CD4-positive, alpha-beta T cell treated with Interleukin-6 for 4 hours (primary cell): Measurements from ENCODE around the gene VAV2.
A peak's percentile ranks its signal among the peaks of the same experiment; 100 is the strongest.
"Not testable (repeated sequence)": the region's sequence is repeated elsewhere in the genome, so short reads cannot be mapped to it uniquely, and the experiment has no call there.

ENCODE experiments used
- DNase-seq: peaks from one replicate; pipeline ENCODE4 v3.0.0-alpha.2; 2020; ENCODE audit warnings: mixed read lengths

VAV2 gene

DNA sequence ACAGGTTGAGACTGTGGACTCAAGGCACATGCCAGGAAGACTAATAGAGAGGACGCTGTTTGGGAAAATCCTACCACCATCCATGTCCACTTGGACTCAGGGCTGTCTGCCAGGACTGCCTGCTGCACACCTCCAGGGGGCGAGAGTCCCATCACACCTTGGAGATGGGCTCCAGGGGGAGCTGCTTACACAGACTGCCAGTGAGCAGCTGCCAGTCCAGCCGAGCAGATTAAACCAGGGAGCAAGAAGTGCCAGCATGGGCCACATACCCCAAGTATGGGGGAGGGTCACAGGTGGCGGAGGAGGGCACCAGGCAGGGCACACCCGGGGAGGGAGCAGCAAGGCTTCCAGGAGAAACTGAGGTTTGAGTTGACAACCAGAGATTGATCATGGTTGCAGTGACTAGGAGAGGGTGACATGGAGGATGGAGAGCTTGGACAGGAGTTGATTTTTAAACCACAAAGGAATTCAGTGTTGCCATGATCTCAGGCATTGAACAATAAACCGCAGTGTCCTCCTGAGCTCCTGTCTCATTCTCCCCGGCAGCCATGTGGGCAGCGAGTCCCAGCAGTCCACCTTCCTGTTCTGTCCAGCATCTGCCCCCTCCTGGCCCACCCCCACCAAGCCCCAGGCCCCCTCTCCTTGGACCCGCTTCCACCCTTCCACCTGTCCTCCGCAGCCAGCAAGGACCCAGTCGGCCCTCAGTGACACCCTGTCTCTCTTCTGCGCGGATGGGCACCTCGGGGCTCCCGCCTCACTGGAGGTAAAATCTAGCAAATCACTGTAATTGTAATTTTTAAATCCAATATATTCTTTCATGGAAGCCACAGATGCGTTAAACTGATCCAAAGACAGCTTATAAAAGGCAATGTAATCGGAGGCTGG, 3.1 kb upstream of the VAV2 start:
- DNase-seq = no peak

DNA sequence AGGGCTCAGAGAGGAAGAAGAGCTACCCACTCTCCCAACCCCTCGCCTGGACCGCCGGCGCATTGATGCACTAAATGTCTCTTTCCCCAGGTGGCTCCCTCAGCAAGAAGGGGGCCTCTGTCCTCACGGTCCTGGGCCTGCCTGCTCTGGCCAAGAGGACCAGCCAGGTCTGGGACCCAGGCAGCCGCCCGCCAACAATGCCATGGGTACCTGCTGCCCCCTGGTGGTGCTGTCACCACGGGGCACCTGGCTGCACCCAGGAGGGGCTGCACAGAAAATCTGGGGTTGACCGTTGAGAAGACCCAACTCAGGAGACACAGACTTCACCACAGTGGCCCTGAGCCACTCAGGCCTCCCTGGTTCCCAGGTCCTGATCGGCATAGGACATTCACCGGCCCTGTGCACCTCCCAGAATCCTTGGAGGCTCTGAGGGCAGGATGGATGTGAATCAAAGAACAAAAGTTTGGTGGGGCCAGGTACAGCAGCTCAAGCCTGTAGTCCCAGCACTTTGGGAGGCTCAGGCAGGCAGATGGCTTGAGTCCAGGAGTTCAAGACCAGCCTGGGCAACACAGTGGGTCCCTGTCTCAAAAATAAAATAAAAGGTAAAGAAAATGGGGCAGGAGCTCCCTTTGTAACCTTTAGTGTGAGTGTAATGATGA, 2.4 kb upstream of the VAV2 start:
- DNase-seq = peak; percentile 83

DNA sequence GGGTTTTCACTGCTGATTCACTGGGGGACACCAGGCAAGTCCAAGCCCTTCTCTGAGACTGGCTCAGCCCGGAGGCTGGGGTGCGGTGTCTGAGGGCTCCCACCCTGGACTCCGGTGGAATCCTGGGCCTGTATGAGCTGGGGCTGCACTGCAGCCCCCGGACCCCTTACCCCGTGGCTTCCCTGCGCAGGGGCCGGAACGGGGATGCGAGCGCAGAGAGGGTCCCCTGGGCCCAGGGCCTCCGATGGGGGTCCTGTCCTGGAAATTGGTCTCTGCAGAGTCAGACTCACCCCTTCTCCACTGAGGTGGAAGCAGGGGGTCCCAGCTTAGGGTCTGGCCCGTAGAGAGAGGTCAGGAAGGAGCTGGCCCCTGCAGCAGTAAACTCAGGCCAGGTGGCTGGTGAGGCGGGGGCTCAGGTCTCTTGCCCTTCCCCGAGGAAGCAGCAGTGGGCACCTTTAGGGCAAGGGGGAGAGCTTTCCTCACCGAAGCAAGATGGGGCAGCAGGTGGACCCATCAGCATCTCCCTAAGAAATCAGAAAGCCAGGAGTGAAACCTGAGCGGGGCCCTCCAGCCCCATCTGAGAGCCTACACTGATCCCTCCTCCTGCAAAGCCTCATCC, 1.6 kb upstream of the VAV2 start:
- no peak for DNase-seq

DNA sequence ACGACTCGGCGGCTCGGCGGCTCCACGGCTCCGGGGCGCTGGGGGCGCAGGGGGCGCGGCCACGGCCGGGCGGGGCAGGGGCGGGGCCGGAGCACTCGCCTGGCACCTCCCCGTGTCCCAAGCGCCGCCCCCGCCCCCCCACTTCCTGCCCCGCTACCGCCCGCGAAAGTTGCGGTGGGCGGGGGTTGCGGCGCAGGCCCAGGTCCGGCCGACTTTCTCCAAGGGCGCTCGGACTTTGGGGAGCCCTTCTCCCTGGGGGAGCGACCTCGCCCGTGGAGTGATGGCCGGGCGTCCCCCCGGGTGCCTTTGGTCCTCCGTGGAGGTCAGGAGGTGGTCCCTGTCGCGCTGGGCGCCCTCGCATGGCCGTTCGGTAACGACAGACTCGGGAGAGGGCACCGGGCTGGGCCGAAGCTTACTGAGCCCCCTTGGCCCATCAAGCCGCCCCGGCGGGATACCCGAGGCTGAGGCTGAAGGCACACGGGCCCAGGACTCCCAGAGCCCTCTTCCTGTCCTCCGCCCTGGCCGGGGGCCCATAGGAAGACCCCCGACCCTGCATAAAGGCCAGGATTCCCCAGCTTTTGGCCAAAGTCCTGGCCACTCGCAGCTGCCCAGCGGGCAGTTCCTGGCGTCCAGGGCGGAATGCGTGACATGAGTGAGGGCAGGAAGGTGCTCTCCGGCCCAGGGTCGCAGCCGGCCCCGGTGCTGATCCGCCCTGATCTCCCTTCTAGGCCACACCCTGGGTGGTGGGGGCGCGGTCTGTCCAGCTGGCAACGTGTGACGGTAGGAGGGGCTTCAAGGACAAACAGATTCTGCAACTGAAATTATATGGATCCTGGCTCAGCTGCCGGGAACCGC, 883 bp upstream of the VAV2 start:
- peak; percentile 87 for DNase-seq

DNA sequence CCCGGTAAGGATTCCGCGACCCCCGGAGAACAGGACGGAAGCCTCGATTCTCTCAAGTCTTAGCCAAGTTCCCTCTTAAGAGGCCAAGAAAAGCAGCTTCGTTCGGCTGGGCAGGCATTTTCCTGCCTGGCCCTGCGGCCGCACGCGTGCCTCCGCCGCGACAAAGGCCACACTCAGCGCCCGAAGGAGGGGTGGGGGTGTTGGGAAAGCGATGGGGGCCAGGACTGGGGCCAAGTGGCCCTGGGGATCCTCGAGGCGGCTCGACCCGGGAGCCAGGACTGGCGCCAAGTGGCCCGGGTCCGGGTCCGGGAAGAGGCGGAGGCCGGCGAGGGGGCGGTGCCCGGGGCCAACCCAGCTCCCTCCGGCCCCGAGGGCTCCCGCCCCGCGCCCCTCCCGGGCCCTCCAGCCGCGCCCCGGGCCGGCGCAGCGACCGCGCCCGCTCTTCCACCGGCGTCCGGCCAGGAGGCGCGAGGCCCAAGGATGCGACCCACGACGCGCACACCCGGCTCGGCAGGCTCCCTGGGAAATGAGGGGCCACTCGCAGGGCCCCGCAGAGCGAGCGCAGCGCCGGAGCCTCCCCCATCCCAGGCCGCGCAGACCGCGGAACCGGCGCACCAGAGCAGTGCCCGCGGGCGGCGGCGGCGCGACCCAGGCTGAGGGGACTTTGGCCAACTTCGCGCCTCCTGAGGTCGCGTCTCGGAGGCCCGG, 756 bp downstream of the VAV2 start:
- peak; percentile 18 for DNase-seq

DNA sequence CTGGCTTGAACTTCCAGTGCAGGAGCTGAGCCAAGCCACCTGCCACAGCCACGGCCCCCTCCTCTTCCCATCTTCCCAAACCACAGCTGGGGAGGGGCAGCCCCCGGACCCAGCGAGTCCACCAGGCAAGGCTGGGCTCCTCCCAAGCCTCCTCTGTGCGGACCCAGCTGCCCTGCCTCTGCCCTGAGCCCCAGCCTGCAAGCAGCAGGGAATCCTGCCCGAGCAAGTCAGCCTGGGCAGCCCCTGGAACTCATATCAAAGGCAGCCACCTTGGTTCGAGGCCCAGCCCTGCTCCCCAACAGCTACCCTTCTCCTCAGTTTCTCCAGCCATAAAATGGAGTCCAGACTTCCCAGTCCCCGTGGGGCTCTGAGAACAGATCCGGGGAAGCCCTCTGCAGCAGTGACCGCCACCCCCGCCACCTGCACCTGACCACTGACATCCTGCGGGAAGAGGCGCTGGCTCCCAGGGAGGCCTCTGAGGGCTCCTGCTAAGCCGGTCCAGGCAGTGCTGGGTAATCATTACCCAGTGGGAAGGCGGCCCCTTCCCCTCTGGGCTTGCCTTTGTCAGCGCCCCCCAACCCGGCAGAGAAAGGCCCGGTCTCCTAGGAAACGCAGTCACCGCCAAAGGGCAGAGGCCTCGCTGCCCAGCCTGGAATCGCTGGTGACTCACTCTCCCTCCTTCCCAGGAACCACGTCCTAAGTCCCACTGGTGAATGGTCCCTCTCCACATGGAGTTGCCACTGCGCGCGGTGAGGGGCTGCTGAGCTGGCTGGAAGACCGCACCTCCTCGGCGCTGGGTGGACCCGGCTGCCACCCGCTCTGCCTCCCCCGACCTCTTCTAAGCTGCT, 1.5 kb downstream of the VAV2 start:
- DNase-seq = no peak

DNA sequence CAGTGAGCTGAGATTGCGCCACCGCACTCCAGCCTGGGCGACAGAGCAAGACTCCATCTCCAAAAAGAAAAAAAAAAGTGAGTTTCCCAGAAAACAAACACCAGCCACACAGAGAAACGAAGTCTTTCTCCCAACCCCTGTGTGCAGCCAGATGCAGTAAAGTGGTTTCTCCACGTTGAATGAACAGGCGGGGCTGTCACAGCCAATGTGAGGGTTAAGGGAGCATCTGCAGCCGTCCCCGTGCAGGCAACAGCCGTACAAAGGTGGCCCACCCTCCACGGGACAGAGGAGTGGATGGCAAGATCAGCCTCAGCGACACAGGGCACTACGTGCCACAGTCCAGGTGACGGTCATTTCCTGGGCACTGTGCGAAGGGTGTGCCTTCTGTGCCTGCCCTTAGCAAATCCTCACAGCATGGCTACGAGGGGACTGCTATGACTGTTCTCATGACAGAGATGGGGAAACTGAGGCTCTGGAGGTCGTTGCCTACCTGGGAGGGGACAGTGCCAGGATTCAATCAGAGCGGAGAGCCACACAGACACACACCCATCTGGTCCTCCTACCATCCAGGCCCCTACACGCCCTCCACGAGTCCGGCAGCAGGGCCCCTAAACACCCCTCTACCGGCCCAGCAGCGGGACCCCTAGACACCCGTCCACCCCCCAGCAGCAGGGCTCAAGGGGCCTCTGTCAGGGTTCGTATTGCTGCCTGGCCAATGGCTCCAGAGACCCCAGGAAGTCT, 2.3 kb downstream of the VAV2 start:
- DNase-seq = no peak

DNA sequence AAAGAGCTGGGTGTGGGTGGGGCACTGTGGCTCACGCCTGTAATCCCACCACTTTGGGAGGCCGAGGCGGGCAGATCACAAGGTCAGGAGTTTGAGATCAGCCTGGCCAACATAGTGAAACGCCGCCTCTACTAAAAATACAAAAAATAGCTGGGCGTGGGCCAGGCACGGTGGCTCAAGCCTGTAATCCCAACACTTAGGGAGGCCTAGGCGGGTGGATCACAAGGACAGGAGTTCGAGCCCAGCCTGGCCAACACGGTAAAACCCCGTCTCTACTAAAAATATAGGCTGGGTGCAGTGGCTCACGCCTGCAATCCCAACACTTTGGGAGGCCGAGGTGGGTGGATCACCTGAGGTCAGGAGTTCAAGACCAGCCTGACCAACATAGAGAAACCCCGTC, 3.4 kb downstream of the VAV2 start:
- DNase-seq = not testable (repeated sequence)

DNA sequence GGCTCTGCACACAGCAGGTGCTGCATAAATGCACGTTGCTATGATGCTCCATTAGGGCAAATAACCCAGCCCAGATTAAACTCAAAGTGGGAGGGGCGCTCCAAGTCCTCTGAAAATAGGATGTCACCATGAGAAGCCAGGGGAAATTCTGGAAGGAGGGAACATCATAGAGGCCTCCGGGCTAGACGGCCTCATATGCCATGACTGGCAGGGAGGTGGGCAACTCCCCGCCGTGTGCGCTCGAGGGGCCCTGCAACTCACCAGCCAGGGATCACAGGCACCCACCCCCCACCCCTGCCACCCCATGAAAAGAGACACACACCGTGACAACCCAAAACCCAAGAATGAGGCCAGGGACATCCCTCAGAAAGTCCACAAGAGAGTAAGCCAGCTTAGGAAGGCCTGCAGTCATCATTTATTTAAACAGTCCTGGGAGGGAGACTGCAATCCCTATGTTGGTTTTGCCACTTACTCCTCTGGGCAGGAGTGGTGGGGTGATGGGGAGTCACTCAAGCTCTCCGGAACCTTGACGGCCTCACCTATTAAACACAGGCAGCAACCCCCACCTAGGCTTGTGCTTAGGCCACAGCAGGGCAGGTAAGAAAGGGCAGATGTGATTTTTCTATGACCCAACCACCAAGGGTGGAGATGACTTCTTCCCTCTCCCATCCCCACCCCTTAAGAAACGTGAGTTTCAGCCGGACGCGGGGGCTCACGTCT, 4.0 kb downstream of the VAV2 start:
- DNase-seq = no peak

DNA sequence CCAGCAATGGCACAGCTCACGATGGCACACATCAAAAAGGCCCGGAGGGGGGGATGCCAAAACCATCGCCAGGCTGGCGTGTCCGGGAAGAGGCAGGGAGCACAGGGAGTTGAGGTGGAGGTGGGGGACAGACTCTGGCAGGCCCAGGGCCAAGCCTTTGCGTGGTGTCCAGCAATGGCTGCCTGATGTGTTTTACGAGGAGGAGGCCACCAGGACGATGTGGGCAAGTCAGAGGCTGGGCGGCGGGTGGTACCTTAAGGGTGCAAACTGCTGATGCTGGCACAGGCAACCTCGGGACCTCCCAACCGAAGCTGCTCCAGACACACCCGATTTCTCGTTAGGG, 4.7 kb downstream of the VAV2 start:
- no peak for DNase-seq

DNA sequence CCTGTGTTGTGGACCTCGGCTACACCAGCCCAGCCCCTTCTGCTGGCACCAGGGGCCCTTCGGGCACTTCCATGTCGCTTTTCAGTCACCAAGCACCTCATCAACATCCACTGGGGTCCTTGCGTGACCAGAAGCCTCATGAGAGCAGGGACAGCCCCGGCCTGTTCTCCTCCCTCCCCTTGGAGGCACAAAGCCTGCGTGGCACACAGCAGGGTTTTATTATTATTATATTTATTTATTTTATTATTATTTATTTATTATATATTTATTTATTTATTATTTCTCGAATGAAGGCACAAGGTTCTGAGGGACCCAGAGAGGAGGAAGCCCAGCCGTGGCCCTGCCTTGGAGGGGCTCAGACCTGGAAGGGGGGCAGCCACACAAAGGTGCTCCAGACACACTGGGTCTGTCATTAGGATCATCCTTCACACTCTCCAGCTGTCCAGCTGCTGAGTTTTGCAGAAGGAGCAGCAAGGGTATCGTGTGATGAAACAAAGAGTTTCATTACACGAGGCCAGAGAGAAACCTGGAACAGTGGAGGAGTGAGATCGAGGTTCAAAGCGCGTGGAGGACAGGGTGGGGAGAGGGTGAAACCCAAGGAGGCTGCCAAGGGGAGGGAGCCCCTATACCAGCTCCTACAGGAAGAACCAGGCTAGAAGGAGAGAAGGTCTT, 5.2 kb downstream of the VAV2 start:
- no peak for DNase-seq

DNA sequence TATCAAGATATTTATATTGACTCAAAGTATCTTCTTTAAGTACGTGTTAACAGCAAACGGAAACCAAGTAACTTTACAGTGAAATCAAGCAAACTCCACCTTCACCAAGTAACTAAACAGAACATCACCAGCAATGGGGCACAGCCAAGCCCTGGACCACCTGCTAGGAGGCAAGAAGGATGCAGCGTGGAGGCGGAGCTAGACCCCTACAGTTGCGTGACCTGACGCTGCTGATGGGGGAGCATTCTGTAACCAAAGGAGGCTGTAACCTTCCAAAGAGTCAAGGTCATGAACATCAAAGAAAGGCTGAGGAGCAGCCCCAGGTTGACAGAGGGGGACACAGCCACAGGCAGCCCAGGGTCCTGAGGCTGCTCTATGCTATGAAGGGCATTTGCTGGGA, 6.1 kb downstream of the VAV2 start:
- no peak for DNase-seq

DNA sequence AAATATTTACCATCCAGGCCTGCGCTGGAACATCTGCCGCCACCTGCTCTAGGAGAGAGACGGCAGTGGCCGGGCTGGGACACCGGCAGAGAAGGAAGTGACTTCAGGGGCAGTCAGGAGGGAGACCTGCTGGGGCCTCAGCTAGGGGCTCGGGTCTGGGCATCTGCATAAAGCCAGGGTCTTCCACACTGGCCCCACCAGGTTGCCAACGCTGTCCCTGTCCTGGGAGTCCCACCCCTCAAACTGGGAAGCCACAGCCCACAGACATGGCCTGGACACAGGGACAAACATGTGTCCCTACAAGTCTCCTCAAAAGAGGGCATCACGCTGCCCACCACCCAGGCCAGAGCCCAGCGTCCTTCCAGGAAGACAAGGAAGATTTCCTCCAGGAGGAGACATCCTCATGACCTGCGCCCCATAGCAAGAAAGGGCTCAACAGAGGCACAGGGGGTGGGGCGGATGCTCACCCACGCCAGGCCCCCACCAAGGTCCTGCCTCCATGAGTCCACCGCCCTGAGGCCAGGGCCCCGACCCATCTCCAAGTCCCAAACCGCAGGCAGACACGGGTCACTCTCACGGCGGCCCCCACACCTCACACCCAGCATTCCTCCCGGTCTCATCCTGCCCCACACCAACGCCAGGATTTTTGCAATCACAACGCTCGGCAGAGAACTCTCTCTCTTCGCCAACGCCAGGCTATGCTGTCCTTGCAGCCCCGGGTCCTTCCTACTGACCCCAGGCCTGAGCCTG, 9.0 kb downstream of the VAV2 start:
- DNase-seq = no peak

DNA sequence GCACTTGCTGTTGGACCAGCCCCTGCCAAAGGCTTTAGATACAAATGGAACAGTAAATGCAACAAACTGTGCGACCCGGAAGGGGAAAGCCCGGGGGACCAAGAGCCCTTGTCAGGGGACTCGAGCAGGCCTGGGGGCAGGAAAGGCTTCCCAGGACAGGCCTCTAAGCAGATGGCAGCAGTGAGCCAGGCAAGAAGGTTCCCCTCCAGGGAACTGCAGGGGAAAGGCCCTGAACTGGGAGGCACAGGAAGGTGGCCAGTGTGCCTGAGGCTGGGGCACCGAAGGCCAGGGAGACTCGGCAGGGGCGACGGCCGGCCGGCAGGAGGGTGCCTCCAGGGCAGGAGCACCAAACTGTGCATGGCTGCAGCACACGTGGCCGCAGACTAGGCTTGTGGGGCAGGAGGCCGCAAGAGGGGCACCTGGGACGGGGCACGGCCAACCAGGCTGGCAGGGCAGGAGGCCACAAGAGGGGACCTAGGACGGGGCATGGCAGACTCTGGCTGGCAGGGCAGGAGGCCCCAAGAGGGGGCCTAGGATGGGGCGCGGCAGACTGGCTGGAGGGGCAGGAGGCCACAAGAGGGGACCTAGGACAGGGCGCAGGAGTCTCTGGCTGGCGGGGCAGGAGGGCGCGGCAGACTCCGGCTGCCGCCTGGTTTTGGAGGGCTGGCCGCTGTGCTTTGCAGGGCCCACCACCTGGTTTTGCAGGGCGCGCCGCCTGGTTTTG, 10.0 kb downstream of the VAV2 start:
- no peak for DNase-seq

DNA sequence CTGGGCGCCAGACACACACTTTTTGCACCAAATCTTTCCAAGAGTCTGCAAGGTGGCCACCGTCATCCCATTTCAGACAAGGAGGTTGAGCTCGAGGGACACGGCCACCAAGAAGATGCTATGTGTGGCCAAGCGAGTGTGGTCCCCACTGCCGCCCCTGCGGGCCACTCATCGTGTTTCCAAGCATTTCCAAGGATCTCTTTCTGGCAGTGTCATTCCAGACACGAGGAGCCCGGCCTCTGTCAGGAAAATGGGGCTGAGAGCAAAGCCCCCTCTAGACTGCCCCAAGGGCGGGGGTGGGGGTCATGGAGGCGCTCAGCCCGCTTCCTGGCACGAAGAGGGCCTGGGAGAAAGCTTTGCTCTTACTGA, 10.6 kb downstream of the VAV2 start:
- DNase-seq = no peak

DNA sequence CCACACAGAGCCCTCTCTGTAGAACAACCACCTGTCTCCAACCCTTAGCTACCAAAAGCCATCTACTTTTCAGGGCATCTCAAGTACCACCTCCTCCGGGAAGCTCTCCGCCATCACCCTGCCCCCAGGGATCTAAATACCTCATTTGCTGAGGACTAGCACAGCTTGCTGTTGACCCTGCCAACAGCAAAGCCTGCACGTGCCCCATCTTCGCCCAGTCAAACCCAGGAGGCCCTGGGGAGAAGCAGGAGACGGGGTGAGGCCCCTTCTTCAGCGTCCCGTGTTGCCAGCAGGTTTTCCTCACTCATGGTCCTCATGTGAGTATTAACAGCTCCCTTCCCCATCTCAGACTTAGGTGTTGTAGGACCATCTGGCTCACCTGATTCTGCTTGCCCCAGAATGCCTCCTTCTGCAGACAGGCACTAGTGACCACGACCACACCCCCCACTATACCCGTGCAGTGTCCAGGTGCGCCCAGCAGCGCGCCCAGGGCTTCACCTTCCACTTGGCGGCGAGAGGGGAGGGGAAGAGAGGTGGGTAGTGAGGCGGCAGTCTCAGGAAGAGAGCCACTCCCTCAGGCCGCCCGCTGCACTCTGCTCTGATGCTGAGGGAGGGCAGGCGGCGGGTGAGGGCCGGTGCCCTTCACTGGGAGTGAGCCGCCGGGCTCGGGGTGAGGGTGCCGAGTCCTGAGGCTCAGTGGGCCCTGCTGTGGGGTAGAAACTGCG, 11.1 kb downstream of the VAV2 start:
- no peak for DNase-seq
